Endothelial cell of umbilical vein (primary cell): ENCODE results near the gene DPH7. TPM values are rescaled to one million over a fixed set of nuclear protein-coding genes. Genes with fewer than 3 reads are reported as not detected.
"Not testable (repeated sequence)": the region's sequence is repeated elsewhere in the genome, so short reads cannot be mapped to it uniquely, and the experiment has no call there.

Experiments
- BruUV-seq: library from RNA; stranded (reverse); fragments of 400-500 nt; replicated peaks from 2 replicates; lab custom pipeline; 2021; lab: Mats Ljungman, UMichigan
- CTCF ChIA-PET: fragments of 300-600, 350-600 bp; sonication (Branson Sonifier 250); formaldehyde crosslinking; loops from one replicate; lab custom pipeline; 2021; ENCODE audit warnings: antibody characterized with exemption, inconsistent platforms; lab: Charles Lee
- POLR2A ChIA-PET: fragments of 300-600, 350-600 bp; sonication (Branson Sonifier 250); formaldehyde crosslinking; loops from one replicate; lab custom pipeline; 2021; ENCODE audit warnings: antibody characterized with exemption, inconsistent platforms; lab: Charles Lee
- DNase-seq: peaks from one replicate; pipeline ENCODE4 v3.0.0-alpha.2; 2011; ENCODE audit warnings: low read depth, low spot score
- FAIRE-seq: peaks from 2 replicates; lab custom pipeline; 2011; peaks lifted over from hg19 to GRCh38; lab: Jason Lieb, UNC
- H2AFZ ChIP-seq: 2 replicates; pipeline ENCODE4 v1.6.0; 2012; ENCODE audit warnings: low read depth, low read length, control low read depth, inconsistent platforms
- H3K27ac ChIP-seq: 2 replicates; pipeline ENCODE4 v1.5.1; 2011; ENCODE audit warnings: low read depth, mild to moderate bottlenecking, control low read depth, low read length, moderate library complexity; ENCODE audit not compliant: insufficient read depth
- H3K27me3 ChIP-seq, 2 experiments: 2 replicates each; pipeline versions ENCODE4 v1.6.0 to v1.6.1; 2011; ENCODE audit warnings: low read length in 2 of 2, mixed read lengths in 1 of 2; ENCODE audit not compliant: control insufficient read depth in 2 of 2, insufficient read depth in 2 of 2
- H3K36me3 ChIP-seq, 2 experiments: 2 replicates in 1 of 2; 3 replicates in 1 of 2; pipeline ENCODE4 v1.5.1; 2011; ENCODE audit warnings: low read length in 2 of 2, mild to moderate bottlenecking in 1 of 2, moderate library complexity in 1 of 2; ENCODE audit not compliant: control insufficient read depth in 2 of 2, insufficient read depth in 2 of 2; ENCODE audit errors: extremely low read depth in 1 of 2
- H3K4me1 ChIP-seq: 3 replicates; pipeline ENCODE4 v1.5.1; 2011; ENCODE audit warnings: mild to moderate bottlenecking, low read length; ENCODE audit not compliant: control insufficient read depth, insufficient read depth; ENCODE audit errors: extremely low read depth
- H3K4me2 ChIP-seq: 2 replicates; pipeline ENCODE4 v1.6.1; 2011; ENCODE audit warnings: low read length, control low read depth, mixed read lengths; ENCODE audit not compliant: insufficient read depth
- H3K4me3 ChIP-seq, 3 experiments: fragments of 200-600 bp in 1 of 3; sonication (generic), shearing (Covaris generic) in 1 of 3; replicated peaks in 1 of 3; 2 replicates each; pipeline ENCODE4 v1.5.1; 2011 to 2016; ENCODE audit warnings: control low read depth in 3 of 3, low read length in 3 of 3, mild to moderate bottlenecking in 2 of 3, inconsistent platforms in 1 of 3, low read depth in 1 of 3, moderate library complexity in 1 of 3; ENCODE audit not compliant: insufficient read depth in 1 of 3
- H3K79me2 ChIP-seq: 2 replicates; pipeline ENCODE4 v1.6.0; 2012; ENCODE audit warnings: low read length, inconsistent platforms; ENCODE audit not compliant: control insufficient read depth, insufficient read depth
- H3K9ac ChIP-seq: replicated peaks from 2 replicates; pipeline ENCODE3; 2011; ENCODE audit warnings: low read length, control low read depth; ENCODE audit not compliant: insufficient read depth; ENCODE audit errors: extremely low read depth
- H3K9me1 ChIP-seq: replicated peaks from 3 replicates; pipeline ENCODE4 v1.6.0; 2011; ENCODE audit warnings: mild to moderate bottlenecking, low read length; ENCODE audit not compliant: control insufficient read depth, insufficient read depth; ENCODE audit errors: extremely low read depth
- H3K9me3 ChIP-seq: replicated peaks from 2 replicates; pipeline ENCODE4 v1.5.1; 2012; ENCODE audit warnings: low read length, inconsistent platforms; ENCODE audit not compliant: control insufficient read depth, insufficient read depth
- H4K20me1 ChIP-seq: replicated peaks from 2 replicates; pipeline ENCODE3; 2011; ENCODE audit warnings: mild to moderate bottlenecking, low read length; ENCODE audit not compliant: control insufficient read depth, insufficient read depth; ENCODE audit errors: extremely low read depth
- CTCF ChIP-seq, 2 donors: IDR thresholded peaks; 1 replicate in 1 of 2; 2 replicates in 1 of 2; pipeline ENCODE4 v1.5.1; 2011; ENCODE audit warnings: low read length in 2 of 2, mild to moderate bottlenecking in 2 of 2, moderate library complexity in 2 of 2, control low read depth in 1 of 2, inconsistent platforms in 1 of 2, low read depth in 1 of 2; ENCODE audit not compliant: insufficient read depth in 1 of 2; ENCODE audit errors: extremely low read depth in 1 of 2
- EZH2 ChIP-seq: IDR thresholded peaks from 2 replicates; pipeline ENCODE4 v1.6.1; 2012; ENCODE audit warnings: borderline replicate concordance, low read depth, mild to moderate bottlenecking, moderate library complexity, low read length, inconsistent platforms; ENCODE audit not compliant: severe bottlenecking
- FOS ChIP-seq: IDR thresholded peaks from 2 replicates; pipeline ENCODE4 v1.6.1; 2011; ENCODE audit warnings: mild to moderate bottlenecking, low read length, moderate library complexity, borderline replicate concordance; ENCODE audit not compliant: insufficient read depth
- GATA2 ChIP-seq: IDR thresholded peaks from 2 replicates; pipeline ENCODE4 v1.7.0; 2011; ENCODE audit warnings: low read depth, mild to moderate bottlenecking, moderate library complexity, mixed read lengths, low read length; ENCODE audit not compliant: insufficient read length, insufficient read depth
- JUN ChIP-seq: IDR thresholded peaks from 2 replicates; pipeline ENCODE4 v1.6.1; 2011; ENCODE audit warnings: borderline replicate concordance, low read depth; ENCODE audit not compliant: insufficient read length, insufficient read depth
- MYC ChIP-seq: IDR thresholded peaks from one replicate; pipeline ENCODE4 v1.6.1; 2011; ENCODE audit warnings: mild to moderate bottlenecking, low read depth, low read length
- POLR2A ChIP-seq: IDR thresholded peaks from 2 replicates; pipeline ENCODE4 v1.6.1; 2012; ENCODE audit warnings: low read depth, mild to moderate bottlenecking, control low read depth, low read length
- POLR2AphosphoS5 ChIP-seq: IDR thresholded peaks from 2 replicates; pipeline ENCODE4 v1.6.1; 2012; ENCODE audit warnings: low read depth, mild to moderate bottlenecking, control low read depth, low read length, moderate library complexity; ENCODE audit not compliant: insufficient read depth
- dilution Hi-C: fragments of 300-500 bp; cut with MboI; formaldehyde crosslinking; loops from one replicate; pipeline ENCODE4 v1.15.0; 2019; ENCODE audit warnings: low sequenced_read_pairs; ENCODE audit not compliant: extremely low pct_ligation_motif_present
- intact Hi-C: fragments of 100-400 bp; cut with micrococcal nuclease; formaldehyde crosslinking; loops from one replicate; pipeline ENCODE4 v1.10.0; 2022
- polyA plus RNA-seq, 4 experiments: library from polyadenylated mRNA; depleted of rRNA in 3 of 4; stranded (reverse) in 3 of 4; unstranded in 1 of 4; fragments of >200 nt; gene quantifications; 2 replicates each; pipeline versions ENCODE4 v1.2.1 to v1.2.3, GENCODE V29; 2011 to 2012; ENCODE audit warnings: missing spikeins in 1 of 4
- total RNA-seq: library from RNA; stranded (reverse); gene quantifications from 2 replicates; pipeline ENCODE4 v1.2.3, GENCODE V29; 2021
- TF ChIP-seq, protein P1 (sequence below): IDR thresholded peaks from 2 replicates; pipeline ENCODE4 v1.6.1; 2011; ENCODE audit not compliant: insufficient read depth, insufficient read length

Gene DPH7
- total and polyA plus RNA-seq, 2 donors (not counting 3 experiments of a cell fraction or from before 2014, with no cell fraction given): 41.8 to 43.2 TPM

DNA sequence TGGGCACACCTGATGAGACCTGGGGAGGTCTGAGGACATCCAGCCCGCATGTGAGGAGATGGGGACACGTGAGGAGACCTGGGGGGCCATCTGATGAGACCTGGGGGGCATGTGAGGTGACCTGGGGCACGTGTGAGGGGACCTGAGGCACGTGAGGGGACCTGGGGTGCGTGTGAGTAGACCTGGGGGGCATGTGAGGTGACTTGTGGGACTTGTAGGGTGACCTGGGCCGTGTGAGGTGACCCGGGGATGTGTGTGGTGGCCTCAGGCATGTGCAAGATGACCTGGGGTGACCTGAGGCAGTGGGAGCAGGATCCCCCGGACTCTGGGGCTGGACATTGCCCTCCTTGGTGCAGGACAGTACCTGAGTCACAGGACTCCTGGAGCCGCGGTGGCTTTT lies 59.2 kb downstream of the DPH7 start:
- intact Hi-C loops (no loop called here), dilution Hi-C loops (no loop called here)
- H3K9me1 ChIP-seq: no peaks in the 10 kb centered on the region
- TF ChIP-seq CTCF (IDR thresholded peaks at IDR 0.05; ENCODE audit: extremely low read depth in 1 of 2, insufficient read depth in 1 of 2, low read depth in 1 of 2, low read length in 2 of 2) (no peak), GATA2 (no peak), MYC (no peak), FOS (no peak), EZH2 (no peak), POLR2AphosphoS5 (no peak), POLR2A (no peak), JUN (no peak)
- TF ChIP-seq, protein P1, sequence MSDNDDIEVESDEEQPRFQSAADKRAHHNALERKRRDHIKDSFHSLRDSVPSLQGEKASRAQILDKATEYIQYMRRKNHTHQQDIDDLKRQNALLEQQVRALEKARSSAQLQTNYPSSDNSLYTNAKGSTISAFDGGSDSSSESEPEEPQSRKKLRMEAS: no peak
- H3K27me3 ChIP-seq: no peaks in the 10 kb centered on the region
- DNase-seq (no peak), FAIRE-seq (no peak)
- H3K27ac ChIP-seq: no peak overlapping the region
- no peak overlapping the region for H3K9ac ChIP-seq
- H3K4me2 ChIP-seq: no peak overlapping the region
- CTCF ChIA-PET: interaction anchor here (1.9 kb wide), 1 partner anchor 10 kb away, joined by 7 read pairs; no protein-coding TSS in a partner anchor
- H2AFZ ChIP-seq: no peak overlapping the region
- no peaks in the 10 kb centered on the region for H3K79me2 ChIP-seq
- no peaks in the 10 kb centered on the region for H4K20me1 ChIP-seq
- BruUV-seq: no TSS peak
- no peak overlapping the region for H3K4me3 ChIP-seq
- no peaks in the 10 kb centered on the region for H3K9me3 ChIP-seq
- H3K36me3 ChIP-seq: no peaks in the 10 kb centered on the region
- POLR2A ChIA-PET: no interaction called here
- no peaks in the 10 kb centered on the region for H3K4me1 ChIP-seq

DNA sequence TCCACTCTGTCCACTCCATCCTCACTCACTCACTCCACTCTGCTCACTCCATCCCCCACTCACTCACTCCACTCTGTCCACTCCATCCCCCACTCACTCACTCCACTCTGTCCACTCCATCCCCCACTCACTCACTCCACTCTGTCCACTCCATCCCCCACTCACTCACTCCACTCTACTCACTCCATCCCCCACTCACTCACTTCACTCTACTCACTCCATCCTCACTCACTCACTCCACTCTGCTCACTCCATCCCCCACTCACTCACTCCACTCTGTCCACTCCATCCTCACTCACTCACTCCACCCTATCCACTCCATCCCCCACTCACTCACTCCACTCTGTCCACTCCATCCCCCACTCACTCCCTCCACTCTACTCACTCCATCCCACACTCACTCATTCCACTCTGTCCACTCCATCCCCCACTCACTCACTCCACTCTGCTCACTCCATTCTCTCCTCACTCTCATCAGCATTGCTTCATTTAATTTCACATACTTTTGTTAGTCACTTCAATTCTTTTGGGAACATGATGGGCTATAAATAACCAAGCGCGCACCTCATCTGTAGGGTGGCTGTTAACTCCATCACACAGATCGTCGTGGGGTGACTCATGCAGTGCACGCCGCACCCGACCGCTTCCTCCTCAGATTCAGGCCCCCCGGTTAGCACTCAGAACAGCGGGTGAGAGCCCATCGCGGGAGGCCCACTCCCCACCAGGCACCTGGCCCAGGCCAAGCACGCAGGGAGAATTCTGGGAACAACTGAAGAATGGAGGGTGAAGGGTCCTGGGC lies 59.9 kb downstream of the DPH7 start:
- dilution Hi-C loops, CTCF ChIA-PET, H3K4me1 ChIP-seq, H3K9ac ChIP-seq, H2AFZ ChIP-seq, H3K27ac ChIP-seq, H3K4me3 ChIP-seq, intact Hi-C loops, H4K20me1 ChIP-seq, H3K4me2 ChIP-seq, H3K9me1 ChIP-seq, POLR2A ChIA-PET, DNase-seq, H3K27me3 ChIP-seq, H3K36me3 ChIP-seq, H3K9me3 ChIP-seq, BruUV-seq, FAIRE-seq, H3K79me2 ChIP-seq: not testable (repeated sequence)
